ENCODE data around the gene YOD1. TPM values are rescaled to one million over a fixed set of nuclear protein-coding genes. Genes with fewer than 3 reads are reported as not detected.

Gene YOD1
- total and polyA plus RNA-seq, 2 of the 4 experiments (the other 2 are of a cell fraction), result 1.8 to 5.4 TPM

GRCh38 chr1:207017615-207018559 lies 33.1 kb downstream of the YOD1 start:
- no TSS peak for BruUV-seq (replicated peaks)

More at GRCh38 chr1:207017615-207018559, 33.1 kb downstream of the YOD1 start:
- Histone ChIP-seq H3K14ac (replicated peaks; ENCODE audit: low read depth, low read length) (no peak overlapping the region), H3K18ac (ENCODE audit: low read depth, low read length) (no peak overlapping the region), H3K27ac (ENCODE audit: insufficient read depth, low read length) (no peak overlapping the region), H2BK20ac (ENCODE audit: low read depth, low read length) (no peak overlapping the region), H3K56ac (ENCODE audit: extremely low read depth, insufficient read depth, low read length) (no peak overlapping the region), H2AK5ac (ENCODE audit: low read depth, low read length) (no peak overlapping the region), H2AK9ac (replicated peaks; ENCODE audit: low read depth, low read length, poor library complexity) (no peak overlapping the region), H4K5ac (ENCODE audit: low read depth, low read length) (no peak overlapping the region), H3K27me3 (ENCODE audit: control insufficient read depth, insufficient read depth, low read length) (peaks cover 4% of the 10 kb centered on the region; the same call in 1 of the 2 replicates), H3K23ac (ENCODE audit: low read depth, low read length) (no peak overlapping the region), H3K4me3 (ENCODE audit: insufficient read depth, low read depth, low read length) (no peak overlapping the region), H3K36me3 (ENCODE audit: control insufficient read depth, insufficient read depth, low read length) (no peaks in the 10 kb centered on the region), H2AFZ (replicated peaks; ENCODE audit: low read length, poor library complexity) (no peak overlapping the region), H4K20me1 (ENCODE audit: insufficient read depth, low read length) (no peaks in the 10 kb centered on the region), H4K91ac (ENCODE audit: insufficient read depth, low read depth, low read length) (no peak overlapping the region), H3K9me3 (ENCODE audit: control insufficient read depth, insufficient read depth, low read length) (no peaks in the 10 kb centered on the region), H2BK120ac (ENCODE audit: low read depth, low read length) (no peak overlapping the region), H4K8ac (ENCODE audit: low read depth in 2 of 2, low read length in 2 of 2) (no peak overlapping the region), H3K9ac (ENCODE audit: low read depth, low read length) (no peak overlapping the region), H3K4ac (ENCODE audit: low read depth, low read length) (no peak overlapping the region), H2BK5ac (ENCODE audit: low read depth, low read length, poor library complexity, severe bottlenecking) (no peak overlapping the region), H3K4me1 (ENCODE audit: control insufficient read depth, insufficient read depth, low read length) (no peaks in the 10 kb centered on the region; the same call in 1 of the 2 replicates), H3K9me1 (ENCODE audit: insufficient read depth, low read length) (peaks cover 14% of the 10 kb centered on the region), H2BK15ac (ENCODE audit: low read depth, low read length) (no peak overlapping the region), H3K79me1 (ENCODE audit: low read depth in 1 of 2, low read length in 2 of 2) (no peaks in the 10 kb centered on the region), H3K4me2 (ENCODE audit: low read depth, low read length) (no peak overlapping the region)
- TF ChIP-seq POLR2A (IDR thresholded peaks at IDR 0.05; ENCODE audit: low read depth, low read length) (no peak), RFX5 (IDR thresholded peaks at IDR 0.05; ENCODE audit: low read depth, low read length) (no peak), RAD21 (IDR thresholded peaks at IDR 0.05; ENCODE audit: low read length) (no peak), USF2 (IDR thresholded peaks at IDR 0.05; ENCODE audit: low read depth, low read length) (no peak), CEBPB (IDR thresholded peaks at IDR 0.05; ENCODE audit: low read depth, low read length) (no peak), BHLHE40 (IDR thresholded peaks at IDR 0.05; ENCODE audit: low read depth, low read length) (no peak), MXI1 (IDR thresholded peaks at IDR 0.05; ENCODE audit: borderline replicate concordance, low read depth, low read length) (no peak), FOS (IDR thresholded peaks at IDR 0.05; ENCODE audit: low read depth, low read length) (no peak), CTCF (conservative IDR thresholded peaks at IDR 0.05; ENCODE audit: low read depth, low read length) (no peak), MAFK (IDR thresholded peaks at IDR 0.05; ENCODE audit: low read depth, low read length) (no peak), NFE2L2 (IDR thresholded peaks at IDR 0.05; ENCODE audit: low read depth, low read length) (no peak), ELK1 (IDR thresholded peaks at IDR 0.05; ENCODE audit: borderline replicate concordance, low read depth, low read length) (no peak), MAZ (IDR thresholded peaks at IDR 0.05; ENCODE audit: borderline replicate concordance, low read depth, low read length) (no peak), SMC3 (IDR thresholded peaks at IDR 0.05; ENCODE audit: low read depth, low read length) (no peak)
- ChIA-PET POLR2A (ENCODE audit: unreplicated experiment) (no interaction called here), CTCF (no interaction called here)
- intact Hi-C loops (cut with micrococcal nuclease), result no loop called here
- dilution Hi-C loops (cut with HindIII; ENCODE audit: low sequenced_read_pairs, unreplicated experiment), result no loop called here
- DNase-seq, result no peak
- ATAC-seq (ENCODE audit: low read depth), result no peak
- in situ Hi-C loops (cut with MboI; ENCODE audit: low sequenced_read_pairs), result no loop called here
- WGBS, 2 experiments (ENCODE audit: extremely low coverage in 2 of 2, insufficient read length in 1 of 2), result no CpG with 5 or more reads among the region's 7 CpGs

All from IMR-90 (cell line).